Neural progenitor cell (in vitro differentiated cells): ENCODE data around the gene PTPRN2.

Experiments
- EZH2 ChIP-seq: fragments of 200-600 bp; sonication (generic); IDR thresholded peaks from 2 replicates; pipeline ENCODE4 v1.6.1; 2017; ENCODE audit warnings: antibody characterized with exemption, mild to moderate bottlenecking, moderate library complexity
- TF ChIP-seq, protein P1 (sequence below): fragments of 200-600 bp; sonication (generic); IDR thresholded peaks from 2 replicates; pipeline ENCODE4 v1.5.1; 2017; ENCODE audit warnings: antibody characterized with exemption, mild to moderate bottlenecking

DNA sequence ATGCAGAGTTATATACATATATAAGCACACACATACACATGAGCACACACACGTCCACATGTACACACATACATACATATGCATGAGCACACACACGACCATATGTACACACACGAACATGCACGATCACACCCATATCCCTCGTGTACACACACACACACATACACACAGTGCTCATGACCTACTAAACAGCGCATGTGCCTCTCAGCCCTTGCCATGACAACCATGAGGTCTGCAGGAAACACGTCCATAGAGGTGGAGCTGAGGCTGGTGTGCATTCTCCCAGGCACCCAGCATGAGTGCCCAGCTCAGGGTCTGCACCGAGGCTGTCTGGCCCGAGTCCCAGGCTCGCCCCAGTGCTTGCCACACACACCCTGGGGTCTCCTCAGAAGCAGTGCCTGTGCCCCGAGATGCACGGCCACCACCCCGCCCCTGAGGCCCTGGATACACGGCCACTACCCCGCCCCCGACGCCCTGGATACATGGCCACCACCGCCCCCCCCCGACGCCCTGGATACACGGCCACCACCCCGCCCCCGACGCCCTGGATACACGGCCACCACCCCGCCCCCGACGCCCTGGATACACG lies 721.2 kb downstream of the PTPRN2 start:
- TF ChIP-seq, protein P1, sequence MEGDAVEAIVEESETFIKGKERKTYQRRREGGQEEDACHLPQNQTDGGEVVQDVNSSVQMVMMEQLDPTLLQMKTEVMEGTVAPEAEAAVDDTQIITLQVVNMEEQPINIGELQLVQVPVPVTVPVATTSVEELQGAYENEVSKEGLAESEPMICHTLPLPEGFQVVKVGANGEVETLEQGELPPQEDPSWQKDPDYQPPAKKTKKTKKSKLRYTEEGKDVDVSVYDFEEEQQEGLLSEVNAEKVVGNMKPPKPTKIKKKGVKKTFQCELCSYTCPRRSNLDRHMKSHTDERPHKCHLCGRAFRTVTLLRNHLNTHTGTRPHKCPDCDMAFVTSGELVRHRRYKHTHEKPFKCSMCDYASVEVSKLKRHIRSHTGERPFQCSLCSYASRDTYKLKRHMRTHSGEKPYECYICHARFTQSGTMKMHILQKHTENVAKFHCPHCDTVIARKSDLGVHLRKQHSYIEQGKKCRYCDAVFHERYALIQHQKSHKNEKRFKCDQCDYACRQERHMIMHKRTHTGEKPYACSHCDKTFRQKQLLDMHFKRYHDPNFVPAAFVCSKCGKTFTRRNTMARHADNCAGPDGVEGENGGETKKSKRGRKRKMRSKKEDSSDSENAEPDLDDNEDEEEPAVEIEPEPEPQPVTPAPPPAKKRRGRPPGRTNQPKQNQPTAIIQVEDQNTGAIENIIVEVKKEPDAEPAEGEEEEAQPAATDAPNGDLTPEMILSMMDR = no peak
- no peak for TF ChIP-seq EZH2
